ENCODE measurements around the gene NMUR1. TPM values are rescaled to one million over a fixed set of nuclear protein-coding genes. Genes with fewer than 3 reads are reported as not detected.

The NMUR1 gene
- total RNA-seq, 4 donors from 2014 or later, result 0.32 to 2.2 (median 0.55) TPM; not detected in 1

DNA sequence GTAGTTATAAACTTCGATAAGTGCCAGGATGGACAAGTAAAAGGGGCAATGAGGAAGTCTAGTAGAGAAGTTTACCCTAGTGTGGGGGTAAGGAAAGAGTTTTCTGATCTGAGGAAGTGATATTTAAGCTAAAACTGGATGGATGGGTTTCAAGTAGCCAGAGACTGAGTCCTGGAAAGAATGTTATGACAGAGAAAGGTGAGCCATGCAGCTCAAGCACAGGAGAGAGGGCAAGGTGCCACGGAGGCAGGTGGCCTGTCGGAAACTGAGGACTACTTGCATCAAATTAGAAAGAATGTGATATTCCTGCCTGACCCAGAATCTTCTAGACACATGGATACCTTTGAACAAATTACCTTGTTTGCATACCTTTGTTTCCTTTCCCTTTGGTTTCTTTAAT, 26.5 kb downstream of the NMUR1 start:
- 20 to 72% methylated on average over 1 to 3 of the region's 3 CpGs for WGBS, 2 donors (ENCODE audit: low coverage in 1 of 2)
- Histone ChIP-seq H3K4me1 (no peaks in the 10 kb centered on the region), H3K9me3 (no peaks in the 10 kb centered on the region), H3K4me3 (no peak overlapping the region), H3K36me3 (no peaks in the 10 kb centered on the region), H3K27ac (no peak overlapping the region), H3K27me3 (no peaks in the 10 kb centered on the region)
- intact Hi-C loops (cut with DNase I; ENCODE audit: low total_unique reads) (no loop called here), in situ Hi-C loops (cut with MboI; ENCODE audit: low pct_ligation_motif_present in 1 of 4, low pct_unique_long_range_greater_than_20kb in 1 of 4, low sequenced_read_pairs in 3 of 4) (loop anchor here in 1 of 4 donors (25.0 kb wide), 1 partner anchor 209 kb away; the partner anchor contains the start of gene PTMA)
- TF ChIP-seq POLR2A (IDR thresholded peaks at IDR 0.05) (no peak), CTCF (IDR thresholded peaks at IDR 0.05) (no peak), EP300 (IDR thresholded peaks at IDR 0.05; ENCODE audit: low read depth) (no peak), POLR2AphosphoS5 (IDR thresholded peaks at IDR 0.05) (no peak)
- no peak for DNase-seq

DNA sequence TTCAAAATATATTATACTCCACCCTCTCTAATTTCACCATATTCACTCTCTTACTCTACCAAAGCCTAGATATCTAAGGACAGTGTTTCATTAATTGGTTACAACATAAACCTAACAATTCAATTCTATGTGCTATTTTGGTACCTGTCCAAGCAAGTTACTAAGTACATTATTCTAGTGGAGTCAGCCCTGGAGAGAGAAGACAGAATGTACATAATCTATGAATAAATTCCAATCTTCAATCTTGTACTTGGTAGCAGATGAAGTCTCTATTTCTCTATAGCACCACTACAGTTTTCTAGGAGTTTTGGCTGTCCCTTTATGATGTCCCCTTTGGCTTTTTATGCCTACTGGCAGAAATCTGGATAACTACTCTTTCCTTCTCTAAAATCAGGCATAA, 27.6 kb downstream of the NMUR1 start:
- in situ Hi-C loops (cut with MboI; ENCODE audit: low pct_ligation_motif_present in 1 of 4, low pct_unique_long_range_greater_than_20kb in 1 of 4, low sequenced_read_pairs in 3 of 4) (loop anchor here in 1 of 4 donors (25.0 kb wide), 1 partner anchor 210 kb away; the partner anchor contains the start of gene PTMA), intact Hi-C loops (cut with DNase I; ENCODE audit: low total_unique reads) (no loop called here)
- Histone ChIP-seq H3K27ac (no peak overlapping the region), H3K4me3 (no peak overlapping the region), H3K9me3 (no peaks in the 10 kb centered on the region), H3K36me3 (no peaks in the 10 kb centered on the region), H3K27me3 (no peaks in the 10 kb centered on the region), H3K4me1 (no peaks in the 10 kb centered on the region)
- no peak for TF ChIP-seq EP300 (IDR thresholded peaks at IDR 0.05; ENCODE audit: low read depth)
- no peak for TF ChIP-seq CTCF (IDR thresholded peaks at IDR 0.05)
- TF ChIP-seq POLR2AphosphoS5 (IDR thresholded peaks at IDR 0.05), result no peak
- no peak for TF ChIP-seq POLR2A (IDR thresholded peaks at IDR 0.05)
- DNase-seq, result no peak

DNA sequence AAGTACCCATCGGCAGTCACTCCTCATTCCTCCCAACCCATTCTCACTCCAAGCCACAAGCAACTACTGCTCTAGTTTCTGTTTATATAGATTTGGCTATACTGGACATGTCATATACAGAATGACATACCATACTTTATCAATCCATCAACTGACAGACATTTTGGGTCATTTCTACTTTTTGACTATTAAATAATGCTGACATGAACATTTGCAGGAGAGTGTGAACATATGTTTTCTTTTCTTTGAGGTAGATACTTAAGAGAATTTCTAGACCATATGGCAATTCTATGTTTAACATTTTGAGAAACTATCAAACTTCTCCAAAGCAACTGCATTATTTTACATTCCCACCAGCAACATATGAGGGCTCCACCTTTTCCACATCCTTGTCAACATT, 32.6 kb downstream of the NMUR1 start:
- Histone ChIP-seq H3K27me3 (no peaks in the 10 kb centered on the region), H3K36me3 (no peaks in the 10 kb centered on the region), H3K4me3 (no peak overlapping the region), H3K27ac (no peak overlapping the region), H3K4me1 (no peaks in the 10 kb centered on the region), H3K9me3 (no peaks in the 10 kb centered on the region)
- 40 to 44% methylated on average over 1 of the region's 1 CpG for WGBS, 2 donors (ENCODE audit: low coverage in 1 of 2)
- no peak for DNase-seq
- intact Hi-C loops (cut with DNase I; ENCODE audit: low total_unique reads), result no loop called here
- TF ChIP-seq EP300 (IDR thresholded peaks at IDR 0.05; ENCODE audit: low read depth), result no peak
- no peak for TF ChIP-seq POLR2AphosphoS5 (IDR thresholded peaks at IDR 0.05)
- TF ChIP-seq CTCF (IDR thresholded peaks at IDR 0.05), result no peak
- no peak for TF ChIP-seq POLR2A (IDR thresholded peaks at IDR 0.05)
- in situ Hi-C loops (cut with MboI; ENCODE audit: low pct_ligation_motif_present in 1 of 4, low pct_unique_long_range_greater_than_20kb in 1 of 4, low sequenced_read_pairs in 3 of 4), result no loop called here

DNA sequence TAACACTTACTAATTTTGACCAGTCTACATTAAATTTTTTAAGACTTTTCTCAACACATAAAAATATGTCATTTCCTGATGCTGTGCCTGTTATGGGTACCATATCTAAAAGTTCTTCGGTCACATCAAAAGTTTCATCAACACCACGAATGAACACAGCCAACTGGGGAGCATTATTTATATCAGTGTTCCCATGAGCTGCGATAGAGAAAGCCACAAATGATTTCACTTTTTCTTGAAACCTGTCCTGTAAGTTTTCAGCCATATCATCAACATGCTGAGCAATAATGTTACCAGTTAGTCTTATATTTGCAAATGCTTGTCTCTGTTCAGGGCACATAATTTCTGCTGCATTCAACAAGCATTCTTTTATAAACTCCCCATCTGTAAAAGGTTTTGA, 35.6 kb downstream of the NMUR1 start:
- no peak for DNase-seq
- WGBS, 2 donors (ENCODE audit: low coverage in 1 of 2), result 74 to 87% methylated on average over 3 of the region's 3 CpGs
- no peak overlapping the region for H3K27ac ChIP-seq
- TF ChIP-seq POLR2AphosphoS5 (IDR thresholded peaks at IDR 0.05), result no peak
- no peak for TF ChIP-seq EP300 (IDR thresholded peaks at IDR 0.05; ENCODE audit: low read depth)
- TF ChIP-seq POLR2A (IDR thresholded peaks at IDR 0.05), result no peak
- TF ChIP-seq CTCF (IDR thresholded peaks at IDR 0.05), result no peak
- in situ Hi-C loops (cut with MboI; ENCODE audit: low pct_ligation_motif_present in 1 of 4, low pct_unique_long_range_greater_than_20kb in 1 of 4, low sequenced_read_pairs in 3 of 4), result no loop called here
- H3K36me3 ChIP-seq, result no peaks in the 10 kb centered on the region
- intact Hi-C loops (cut with DNase I; ENCODE audit: low total_unique reads), result no loop called here
- no peaks in the 10 kb centered on the region for H3K9me3 ChIP-seq
- no peaks in the 10 kb centered on the region for H3K27me3 ChIP-seq
- H3K4me3 ChIP-seq, result no peak overlapping the region
- H3K4me1 ChIP-seq, result no peaks in the 10 kb centered on the region
